ENCODE data around the gene PNPLA2.

DNA sequence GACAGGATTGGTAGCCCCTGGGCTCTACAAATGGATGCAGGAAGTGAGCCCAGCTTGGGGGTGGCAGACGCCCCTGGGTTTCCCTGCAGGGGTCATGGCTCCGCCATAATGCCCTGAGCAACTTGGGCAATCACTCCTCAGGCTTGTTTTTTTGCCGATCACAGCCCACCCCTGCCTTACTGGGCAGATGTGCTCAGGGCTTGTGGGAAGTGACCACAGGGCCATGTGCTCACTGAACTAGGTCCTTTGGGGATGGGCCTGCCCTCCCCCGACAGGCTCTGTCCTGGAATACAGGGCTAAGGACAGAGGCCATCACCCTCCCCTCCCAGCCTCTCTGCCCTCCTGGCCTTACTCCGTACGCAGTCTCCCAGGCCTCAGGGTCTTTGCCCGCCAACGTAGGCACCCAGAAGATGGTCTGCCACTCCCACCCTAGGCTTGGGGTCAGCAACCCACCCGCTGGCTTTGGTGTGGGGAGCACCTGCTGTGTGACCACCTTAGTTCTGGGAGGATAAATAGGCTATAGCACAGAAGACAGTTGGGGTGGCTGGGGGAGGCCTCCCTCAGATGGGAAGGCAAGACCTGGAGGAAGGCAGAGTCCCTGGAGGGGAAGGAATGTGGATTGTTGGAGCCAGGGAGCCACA is 5.1 kb upstream of the PNPLA2 start:
- TF ChIP-seq CTCF (conservative IDR thresholded peaks at IDR 0.05 in 1 of 2, IDR thresholded peaks at IDR 0.05 in 1 of 2; ENCODE audit: low read depth in 1 of 2, low read length in 2 of 2) (no peak), EZH2 (IDR thresholded peaks at IDR 0.05; ENCODE audit: low read length, missing control alignments) (no peak)
